Stimulated activated CD4-positive, alpha-beta T cell treated with anti-CD3 and anti-CD28 coated beads, Interleukin-15, amount 100 ng/mL, for 24 hours (primary cell): ENCODE results near the gene CHID1.

Experiments
- DNase-seq: peaks from one replicate; pipeline ENCODE4 v3.0.0-alpha.2; 2020

CHID1 gene

DNA sequence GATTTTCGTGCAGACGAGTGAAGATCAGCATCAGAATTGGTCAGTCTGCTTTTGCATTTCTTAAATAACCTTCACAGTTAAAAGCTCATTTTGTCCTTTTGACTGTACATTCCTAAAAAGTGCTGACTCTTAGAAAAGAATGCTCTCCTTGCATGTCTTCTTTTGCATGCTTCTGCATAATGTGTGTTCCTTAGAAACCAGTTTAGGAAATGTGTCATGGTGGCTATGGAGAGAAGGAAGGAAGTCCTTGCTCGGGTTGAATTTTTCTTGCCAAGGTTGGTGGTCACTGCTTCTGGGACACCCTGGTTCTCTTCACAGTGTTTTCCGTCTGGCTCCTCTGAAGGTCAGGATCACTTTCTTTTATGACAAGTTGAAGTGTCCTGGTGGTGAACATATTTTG, 21.8 kb upstream of the CHID1 start:
- no peak for DNase-seq

DNA sequence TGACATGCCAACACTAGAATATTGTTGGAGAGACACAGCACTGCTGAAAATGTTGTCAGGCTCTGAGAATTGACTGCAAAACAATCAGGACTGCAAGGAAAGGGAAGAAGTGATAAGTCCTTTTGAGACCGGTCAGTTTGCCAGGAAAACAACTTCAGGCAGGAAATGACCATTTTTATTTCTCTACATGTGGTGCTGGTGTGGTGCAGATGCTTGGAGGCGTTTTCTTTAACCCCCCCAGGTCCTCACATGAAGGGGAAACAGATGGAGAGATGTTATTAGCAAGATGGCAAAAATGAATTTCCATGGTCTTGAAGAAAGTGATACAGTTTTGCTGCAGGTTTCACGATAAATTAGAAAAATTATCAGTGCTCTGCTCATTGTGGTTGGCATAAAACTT, 20.8 kb upstream of the CHID1 start:
- no peak for DNase-seq

DNA sequence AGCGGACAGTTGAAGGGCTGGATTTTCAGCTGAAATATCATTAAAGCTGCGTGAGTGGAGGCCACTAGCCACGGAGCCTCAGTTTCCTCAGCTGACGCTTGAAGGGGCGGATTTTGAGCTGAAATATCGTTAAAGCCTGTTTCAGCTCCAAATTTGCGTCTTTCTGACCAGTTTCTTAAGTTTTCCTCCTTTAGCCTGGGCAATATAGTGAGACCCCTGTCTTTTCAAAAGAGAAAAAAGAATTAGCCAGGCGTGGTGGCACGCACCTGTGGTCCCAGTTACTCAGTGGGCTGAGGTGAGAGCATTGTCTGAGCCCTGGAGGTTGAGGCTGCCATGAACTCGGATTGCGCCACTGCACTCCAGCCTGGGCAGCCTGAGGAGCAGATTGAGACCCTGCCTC, 18.8 kb upstream of the CHID1 start:
- no peak for DNase-seq

DNA sequence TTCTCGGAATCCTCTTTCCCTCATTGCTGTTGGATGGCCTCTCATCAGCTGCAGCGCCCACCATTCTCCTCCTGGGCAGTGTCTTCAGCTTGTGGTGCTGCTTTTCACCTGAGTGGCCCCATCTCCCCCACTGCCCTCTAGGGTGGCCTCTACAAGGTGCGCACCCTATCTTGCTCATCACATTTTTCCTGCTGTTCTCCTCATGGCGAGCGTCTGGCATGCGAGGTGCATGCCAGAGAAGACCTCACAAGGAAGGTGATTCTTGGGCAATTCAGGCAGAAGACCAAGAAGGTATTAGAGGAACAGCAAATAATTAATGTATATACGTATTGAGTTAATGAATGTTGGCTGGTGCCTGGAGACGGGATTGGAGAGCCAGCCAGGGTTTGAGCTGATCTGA, 18.2 kb upstream of the CHID1 start:
- DNase-seq = no peak

DNA sequence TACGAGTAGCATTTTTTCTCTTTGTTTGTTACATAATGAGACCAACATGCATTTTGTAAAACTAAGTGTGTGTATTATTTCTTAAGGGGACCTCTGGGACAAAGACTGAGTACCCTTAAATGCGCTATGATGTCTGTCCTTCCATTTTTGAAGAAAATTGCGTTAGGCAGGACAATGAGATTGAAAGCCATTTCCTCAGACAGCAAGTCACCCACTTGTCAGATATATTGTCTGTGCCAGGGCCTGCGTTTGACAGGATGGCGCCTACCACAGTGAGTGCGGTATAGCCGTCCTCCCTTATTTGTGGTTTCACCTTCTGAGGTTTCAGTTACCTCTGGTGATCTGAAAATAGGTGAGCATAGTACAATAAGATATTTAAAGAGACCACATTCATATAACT, 17.3 kb upstream of the CHID1 start:
- DNase-seq = peak; percentile 42

DNA sequence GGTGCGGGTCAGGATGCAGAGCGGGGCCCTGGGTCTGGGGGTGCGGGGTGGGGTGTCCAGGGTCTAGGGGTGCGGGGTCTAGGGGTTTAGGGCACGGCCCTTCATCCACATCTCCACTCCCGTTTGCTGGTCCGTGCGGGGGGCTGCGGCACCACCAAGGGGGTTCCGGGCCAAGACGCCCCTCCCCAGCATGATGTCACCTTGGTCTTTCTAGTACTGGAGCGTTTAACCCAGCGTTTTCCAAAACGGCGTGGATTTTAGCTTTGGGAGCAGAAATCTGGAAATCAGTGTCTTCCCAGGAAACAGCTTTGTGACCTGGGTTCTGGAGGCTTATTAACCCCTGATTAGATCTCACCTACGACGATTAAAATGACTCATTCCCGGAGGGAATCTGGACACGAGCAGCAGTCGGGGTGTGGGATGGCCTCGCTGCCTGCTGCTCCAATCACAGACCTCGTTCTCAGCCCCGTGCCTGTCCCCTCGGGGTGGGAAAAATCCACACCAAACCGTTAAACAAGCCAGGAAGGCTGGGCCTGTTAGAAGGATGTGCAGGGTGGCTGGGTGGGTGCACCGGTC, 15.8 kb upstream of the CHID1 start:
- peak; percentile 18 for DNase-seq

DNA sequence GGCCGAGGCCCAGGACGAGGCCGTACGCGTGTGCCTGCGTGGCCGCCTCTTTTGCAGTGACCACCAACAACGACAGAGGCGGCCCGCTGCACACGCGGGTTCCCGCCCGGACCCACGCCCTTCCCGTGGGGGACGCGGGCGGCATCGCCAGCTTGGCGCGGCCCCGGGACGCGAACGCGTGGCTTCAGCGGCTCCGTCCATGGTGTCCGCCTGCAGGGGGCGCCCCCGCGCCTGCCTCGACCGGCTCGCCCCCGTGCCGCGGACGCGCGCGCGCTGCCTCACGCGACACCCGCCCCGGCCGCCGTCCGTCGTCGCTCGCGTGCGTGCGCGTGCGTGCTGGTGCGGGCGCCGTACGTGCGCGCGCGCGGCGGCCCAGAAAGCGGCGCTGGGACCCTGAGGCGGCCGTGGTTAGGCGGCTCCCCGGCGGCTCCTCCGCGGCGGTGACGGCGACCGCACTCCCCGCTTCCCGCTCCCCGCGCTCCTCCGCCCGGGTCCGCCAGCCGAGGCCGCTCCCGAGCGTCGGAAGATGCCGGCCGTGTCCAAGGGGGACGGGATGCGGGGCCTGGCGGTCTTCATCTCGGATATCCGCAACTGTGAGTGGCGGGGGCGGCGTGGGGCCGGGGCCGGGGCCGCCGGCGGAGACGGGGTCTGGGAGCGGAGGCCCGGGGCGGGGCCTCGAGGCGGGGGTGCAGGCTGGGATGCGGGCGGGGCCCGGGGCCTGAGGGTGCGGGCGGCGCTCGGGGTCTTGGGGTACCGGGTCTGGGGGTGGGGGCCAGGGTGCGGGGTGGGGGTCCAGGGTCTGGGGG, 15.1 kb upstream of the CHID1 start, which contains the start of gene AP2A2:
AP2A2 (plus strand) TSS at position 375 of the 806 bp plus-strand sequence; CDS start at position 527, 152 bp downstream.
- DNase-seq = peak; percentile 94

DNA sequence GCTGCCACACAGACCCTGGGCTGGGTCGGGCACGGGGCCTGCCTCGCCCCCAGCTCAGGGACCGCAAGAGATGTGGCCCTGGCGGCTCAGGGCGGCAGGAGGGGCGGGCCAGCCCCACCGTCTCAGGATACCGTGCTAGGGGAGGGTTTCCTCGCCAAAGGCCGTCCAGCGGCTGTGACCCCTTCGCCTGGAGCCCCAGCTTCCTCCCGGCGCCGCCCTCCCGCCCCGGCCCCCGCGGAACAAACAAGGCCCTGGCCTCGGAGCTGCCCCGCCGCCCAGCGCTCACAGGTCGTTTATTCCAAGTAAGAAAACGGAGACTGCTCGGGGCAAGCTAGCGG, 14.5 kb upstream of the CHID1 start:
- no peak for DNase-seq

DNA sequence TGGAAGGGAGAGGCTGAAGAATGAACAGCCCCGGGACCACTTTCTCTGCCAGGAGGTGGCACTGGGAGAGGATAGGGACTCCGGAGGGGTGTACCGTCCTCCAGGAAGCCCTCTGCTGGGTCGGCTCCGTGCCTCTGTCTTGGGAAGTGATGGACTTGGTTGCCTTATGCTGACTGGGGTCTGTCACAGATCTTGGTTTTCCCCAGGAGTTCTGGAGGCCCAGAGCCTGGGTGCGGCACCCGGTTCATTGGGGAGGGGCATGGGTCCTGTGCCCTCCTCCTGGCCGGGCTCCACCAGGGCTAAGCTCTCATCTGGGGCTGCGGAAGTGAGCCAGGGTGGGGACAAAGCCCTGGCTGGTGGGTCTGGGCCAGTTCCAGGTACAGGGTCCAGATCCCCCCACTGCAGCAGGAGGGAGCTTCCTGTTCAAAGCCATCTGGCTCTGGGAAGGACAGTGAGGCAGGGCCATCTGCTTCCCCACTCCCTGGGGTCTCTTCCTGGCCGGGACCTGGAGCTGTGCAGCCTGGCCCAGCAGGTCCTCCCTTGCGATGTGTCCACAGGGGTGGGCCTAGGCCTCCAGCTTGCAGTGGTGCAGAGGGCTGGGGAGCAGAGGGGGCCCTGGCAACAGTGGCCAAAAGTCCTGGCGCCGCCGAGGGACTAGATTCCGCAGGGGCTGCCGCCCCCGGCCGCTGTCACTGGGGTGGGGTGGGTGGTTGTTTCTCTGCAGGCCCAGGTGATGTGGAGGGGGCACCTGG, 14.0 kb upstream of the CHID1 start:
- no peak for DNase-seq

DNA sequence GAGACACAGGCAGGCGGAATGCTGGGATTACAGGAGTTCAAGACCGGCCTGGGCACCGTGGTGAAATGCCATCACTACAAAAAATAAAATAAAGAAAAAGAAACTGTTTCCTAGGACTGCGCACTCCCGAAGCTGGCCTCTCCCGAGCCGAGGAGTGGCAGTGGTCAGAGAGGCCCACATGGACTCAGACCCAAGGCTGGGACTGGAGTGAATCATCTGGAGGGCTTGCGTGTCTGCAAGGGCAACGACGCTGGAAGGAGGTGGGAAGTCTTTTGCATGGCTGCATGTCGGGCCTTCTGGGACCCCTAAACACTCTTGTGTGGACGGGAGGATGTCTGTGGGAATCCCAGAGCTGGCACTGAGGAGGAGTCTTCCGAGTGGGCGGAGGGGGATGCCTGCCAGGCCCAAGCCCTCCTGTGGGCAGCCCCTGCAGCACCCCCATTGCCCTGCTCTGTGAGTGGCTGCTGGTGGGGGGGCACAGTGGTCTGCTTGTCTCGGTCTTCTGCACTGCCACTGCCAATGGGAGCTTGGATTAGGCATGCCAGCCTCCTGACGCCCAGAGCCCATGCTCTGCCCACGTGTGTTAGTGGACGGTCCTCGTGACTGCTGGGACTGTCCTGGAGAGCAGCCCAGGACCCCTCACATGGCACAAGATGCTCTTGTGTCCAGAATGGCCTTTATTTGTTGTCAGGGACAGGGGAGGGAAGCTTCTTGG, 13.2 kb upstream of the CHID1 start:
- no peak for DNase-seq

DNA sequence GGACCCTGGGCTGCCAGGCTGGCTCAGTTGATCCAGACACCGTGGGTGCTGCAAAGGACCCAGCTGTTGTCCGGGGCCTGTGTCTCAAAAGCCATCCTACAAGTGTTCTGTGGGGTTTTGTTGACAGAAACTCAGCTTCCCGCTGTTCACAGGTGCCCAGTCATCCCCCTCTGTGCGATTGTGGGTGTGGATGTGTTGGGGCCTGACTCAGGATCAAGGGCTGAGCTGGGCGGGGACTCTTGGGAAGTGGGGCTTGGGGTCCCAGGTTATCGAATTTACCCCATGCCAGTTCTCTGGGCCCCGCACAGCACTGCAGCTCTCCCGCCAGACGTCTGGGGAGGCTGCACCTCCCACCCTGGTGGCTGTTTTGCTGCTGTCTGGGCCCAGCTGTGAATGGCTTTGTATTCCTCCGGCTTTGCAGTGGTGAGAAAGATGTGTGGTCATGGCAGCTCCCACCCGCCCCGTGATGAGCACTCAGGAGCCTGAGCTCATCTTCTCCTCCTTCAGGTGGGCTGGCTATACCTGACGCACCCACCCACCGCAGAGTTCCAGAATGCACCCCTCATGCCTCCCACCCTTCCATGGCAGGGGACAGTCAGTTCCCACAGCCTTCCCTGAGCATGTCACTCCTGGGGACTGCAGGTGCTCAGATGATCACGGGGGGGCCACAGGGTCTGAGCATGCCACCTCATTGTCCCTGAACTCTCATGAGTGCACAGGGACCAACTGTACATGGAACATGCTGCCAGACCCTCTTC, 11.5 kb upstream of the CHID1 start:
- no peak for DNase-seq

DNA sequence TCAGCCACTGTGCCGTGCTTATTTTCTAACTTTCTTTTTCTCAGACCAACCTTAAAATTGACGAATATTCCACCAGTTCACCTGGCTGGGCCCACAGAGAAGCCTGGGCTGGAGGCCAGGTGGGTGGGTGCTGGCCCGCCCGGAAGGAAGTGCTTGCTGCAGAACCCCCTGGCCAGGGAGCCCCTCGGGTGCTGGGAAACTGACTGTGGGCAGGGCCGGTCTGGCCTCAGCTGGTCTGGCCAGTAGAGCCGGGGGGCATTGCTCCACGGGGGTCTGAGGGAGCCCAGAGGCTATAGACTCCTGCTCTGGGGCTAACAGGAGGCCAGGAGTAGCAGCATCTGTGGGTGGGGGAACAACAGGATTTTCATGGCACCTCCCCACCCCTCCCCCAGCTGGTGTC, 6.8 kb upstream of the CHID1 start:
- no peak for DNase-seq

DNA sequence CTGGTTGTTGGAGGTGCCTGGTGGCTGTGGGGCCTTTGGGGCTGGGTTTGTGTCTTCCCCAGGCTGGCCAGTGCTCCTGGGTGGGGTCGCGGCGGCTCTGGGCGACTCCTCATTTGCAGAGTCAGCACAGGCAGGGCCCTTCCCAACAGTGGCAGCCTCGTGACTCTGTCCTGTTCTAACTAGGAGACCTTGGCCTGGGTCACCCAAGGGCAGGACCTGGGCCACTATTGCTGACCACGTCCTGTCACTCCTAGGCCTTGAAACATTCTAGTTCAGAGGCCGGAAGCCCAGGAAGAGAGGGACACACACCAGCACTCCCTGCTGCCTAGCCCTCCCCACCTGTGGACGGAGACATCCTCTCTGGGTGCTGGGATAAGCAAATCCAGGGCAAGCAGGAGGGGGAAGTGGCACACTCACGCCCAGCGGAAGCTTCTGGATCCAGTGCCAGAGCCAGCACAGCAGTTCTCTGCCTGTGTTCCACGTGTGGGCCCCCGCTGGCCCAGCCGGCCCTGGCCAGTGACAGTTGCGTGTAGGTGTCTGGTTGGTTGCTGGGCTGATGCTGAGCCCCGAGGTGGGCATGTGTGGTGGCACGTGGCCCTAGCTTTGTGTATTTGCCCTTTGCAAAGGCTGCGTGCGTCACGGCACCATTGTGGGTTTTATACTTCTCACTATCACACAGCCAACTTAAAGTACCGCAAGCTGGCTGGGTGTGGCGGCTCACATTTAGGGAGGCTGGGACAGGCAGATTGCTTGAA, 4.3 kb upstream of the CHID1 start:
- no peak for DNase-seq

DNA sequence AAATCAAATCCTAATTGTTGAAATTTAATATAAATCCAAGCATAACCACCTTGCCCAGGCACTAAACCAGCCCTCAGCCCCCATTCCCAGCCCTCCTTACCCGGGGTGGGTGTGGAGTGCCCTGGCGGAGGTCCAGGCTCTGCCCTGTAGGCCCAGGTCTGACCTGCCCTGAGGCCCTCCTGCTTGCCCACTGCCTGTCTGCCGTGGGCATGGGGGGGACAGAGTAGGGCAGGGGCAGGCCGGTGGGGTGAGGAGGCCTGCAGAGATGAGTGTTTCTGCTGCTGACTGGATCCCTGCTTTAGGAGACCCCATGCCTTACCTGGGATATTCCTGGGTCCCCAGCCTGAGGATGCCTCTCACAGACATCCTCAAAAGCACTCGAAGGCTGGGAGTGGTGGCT, 3.6 kb upstream of the CHID1 start:
- DNase-seq = no peak

DNA sequence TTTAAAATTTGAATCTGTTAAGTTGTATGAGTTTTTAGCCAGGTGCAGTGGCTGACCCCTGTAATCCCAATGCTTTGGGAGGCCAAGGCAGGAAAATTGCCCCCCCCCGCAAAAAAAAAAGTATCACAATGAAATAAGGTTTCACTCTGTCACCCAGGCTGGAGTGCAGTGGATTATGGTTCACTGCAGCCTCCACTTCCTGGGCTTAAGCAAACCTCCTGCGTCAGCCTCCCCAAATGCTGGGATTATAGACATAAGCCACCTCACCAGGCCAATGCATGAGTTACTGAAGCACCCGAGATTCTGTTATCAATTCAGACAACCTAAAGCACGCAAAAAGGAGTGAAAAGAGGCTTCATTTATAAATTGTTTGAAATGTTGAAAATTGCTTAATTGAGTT, 2.4 kb upstream of the CHID1 start:
- DNase-seq = no peak

DNA sequence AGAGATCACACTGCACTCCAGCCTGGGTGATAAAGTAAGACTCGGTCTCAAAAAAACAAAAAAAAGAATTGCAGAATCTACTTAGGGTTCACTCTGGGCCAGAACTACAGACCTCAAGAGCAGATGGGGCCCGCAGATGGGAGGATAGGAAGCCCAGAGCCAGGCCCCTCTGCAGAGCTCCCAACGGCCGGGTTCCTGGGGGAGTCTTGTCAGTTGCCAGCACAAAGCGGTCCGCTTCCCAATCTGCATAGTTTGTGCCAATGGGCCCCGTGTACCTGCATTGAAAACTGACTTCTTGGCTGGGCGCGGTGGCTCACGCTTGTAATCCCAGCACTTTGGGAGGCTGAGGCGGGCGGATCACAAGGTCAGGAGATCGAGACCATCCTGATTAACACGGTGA, 1.7 kb upstream of the CHID1 start:
- DNase-seq = no peak

DNA sequence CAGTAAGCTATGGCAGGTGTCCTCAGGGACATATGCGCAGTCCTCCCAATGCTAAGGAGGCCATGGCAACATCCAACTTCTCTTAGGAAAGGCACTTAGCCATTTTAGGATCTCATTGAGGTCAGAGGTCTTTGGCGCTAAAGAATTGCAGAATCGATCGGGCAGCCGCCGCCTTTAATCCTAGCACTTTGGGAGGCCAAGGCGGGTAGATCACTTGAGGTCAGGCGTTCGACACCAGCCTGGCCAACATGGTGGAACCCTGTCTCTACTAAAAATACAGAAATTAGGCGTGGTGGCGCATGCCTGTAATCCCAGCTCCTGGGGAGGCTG, 1.2 kb upstream of the CHID1 start:
- no peak for DNase-seq

DNA sequence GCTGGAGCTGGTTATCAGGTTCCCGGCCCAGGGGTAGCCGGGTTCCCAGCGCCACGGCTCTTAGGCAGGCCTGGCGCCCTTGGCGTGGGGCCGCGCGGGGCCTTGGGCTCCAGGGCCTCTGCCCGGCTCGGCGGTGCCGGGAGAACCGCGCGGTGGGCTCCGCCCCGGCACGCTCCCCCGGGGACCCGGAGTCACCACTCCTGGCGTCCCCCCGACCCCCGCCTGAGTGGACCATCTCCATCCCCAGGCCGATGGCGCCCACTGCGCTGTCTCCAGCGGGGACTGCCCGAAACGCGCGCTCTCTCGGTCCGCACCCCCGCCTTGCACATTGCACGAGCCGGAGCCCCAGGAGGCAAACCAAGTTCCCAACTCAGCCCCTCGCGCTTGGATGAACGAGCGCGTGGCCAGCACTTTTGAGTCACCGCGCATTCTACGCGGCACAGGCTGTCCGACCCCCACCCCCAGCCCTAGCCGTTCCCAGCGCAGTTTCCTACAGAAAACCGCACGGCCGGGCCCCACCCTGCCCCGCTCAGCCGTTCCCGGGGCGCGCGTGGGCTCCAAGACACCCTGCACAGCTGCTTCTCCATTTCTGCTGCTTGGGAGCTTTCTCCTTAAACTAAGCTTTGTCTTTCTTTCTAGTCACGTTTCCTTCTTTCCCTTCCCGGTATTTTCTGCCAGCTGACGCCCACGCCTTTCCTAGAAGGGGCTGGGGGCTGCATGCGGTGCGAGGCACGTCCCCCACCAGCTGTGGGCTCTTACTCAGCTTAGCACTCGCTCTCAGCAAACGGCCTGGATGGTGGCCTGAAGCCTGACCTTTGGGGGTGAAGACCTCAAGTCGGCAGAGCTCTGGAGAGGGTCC, 650 bp upstream of the CHID1 start:
- peak; percentile 64 for DNase-seq

DNA sequence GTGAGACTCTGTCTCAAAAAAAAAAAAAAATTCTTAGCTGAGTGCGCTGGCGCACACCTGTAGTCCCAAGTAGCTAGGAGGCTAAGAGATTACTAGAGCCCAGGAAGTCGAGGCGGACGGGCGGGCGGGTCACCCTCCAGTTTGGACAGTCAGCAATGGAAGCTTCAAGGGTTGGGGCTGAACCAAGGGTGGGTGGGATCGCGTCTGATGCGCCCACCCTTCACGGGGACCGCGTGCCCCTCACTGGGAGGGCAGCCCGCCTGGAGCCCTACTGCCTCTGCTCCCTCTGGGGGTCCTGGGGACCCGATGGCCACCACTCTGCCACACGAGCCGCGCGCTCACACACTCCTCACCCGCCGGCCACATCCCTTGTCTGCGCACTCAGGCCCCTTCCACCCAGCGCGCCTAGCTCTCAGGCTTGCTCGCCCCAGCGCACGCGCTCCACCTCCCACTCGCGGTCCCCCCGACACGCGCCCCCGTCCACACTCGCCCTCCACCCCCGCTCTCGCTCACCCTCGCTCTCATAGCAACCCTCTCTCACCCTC, 494 bp downstream of the CHID1 start:
- no peak for DNase-seq

DNA sequence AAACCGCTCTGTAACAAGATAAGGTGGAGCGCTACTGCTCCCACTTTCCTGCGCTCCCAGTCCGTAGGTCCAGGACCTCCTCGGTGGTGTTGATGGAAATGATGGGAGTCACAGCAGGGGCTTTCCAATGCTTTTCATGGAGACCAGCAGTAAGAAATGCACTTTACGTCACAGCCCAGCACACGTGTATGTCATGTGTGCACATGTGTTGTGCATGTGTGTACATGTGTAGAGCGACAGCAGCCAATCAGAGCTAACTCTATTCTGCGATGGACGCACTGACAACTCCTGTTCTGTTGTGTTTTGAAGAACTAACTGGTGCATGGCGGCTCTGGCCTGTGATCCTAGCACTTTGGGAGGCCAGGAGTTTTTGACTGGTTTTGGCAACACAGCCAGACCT, 1.2 kb downstream of the CHID1 start:
- no peak for DNase-seq

DNA sequence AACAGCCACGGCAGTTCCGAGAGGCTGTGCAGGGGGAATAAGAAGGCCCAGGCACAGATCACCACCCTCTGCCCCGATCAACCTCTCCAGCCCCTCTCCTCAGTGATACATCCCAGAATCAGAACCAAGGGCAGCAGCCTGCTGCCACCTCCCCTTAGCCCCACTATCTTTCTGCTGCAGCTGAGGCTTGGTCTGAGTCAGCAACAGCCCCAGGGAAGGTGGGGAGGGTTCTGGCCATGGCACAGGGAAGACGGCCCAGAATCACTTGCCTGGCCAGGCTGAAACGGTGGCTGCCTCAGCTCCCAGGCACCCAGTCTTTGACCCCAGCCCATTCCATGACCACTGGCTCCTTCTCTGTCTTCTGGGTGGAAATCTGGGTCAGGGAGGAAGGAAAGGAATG, 2.3 kb downstream of the CHID1 start:
- no peak for DNase-seq
